A673 (cell line): Measurements from ENCODE around the gene ZEB2. TPM values are rescaled to one million over a fixed set of nuclear protein-coding genes. Genes with fewer than 3 reads are reported as not detected.

Source experiments
- BruUV-seq: library from RNA; stranded (reverse); fragments of 400-500 nt; replicated peaks from 2 replicates; lab custom pipeline; 2021; lab: Mats Ljungman, UMichigan
- CTCF ChIA-PET: fragments of 300-600 bp; sonication (Branson Sonifier 250); formaldehyde crosslinking; loops from one replicate; lab custom pipeline; 2022; ENCODE audit warnings: antibody characterized with exemption; lab: Charles Lee
- POLR2A ChIA-PET: fragments of 300-600 bp; sonication (Branson Sonifier 250); formaldehyde crosslinking; loops from one replicate; lab custom pipeline; 2022; ENCODE audit warnings: antibody characterized with exemption; ENCODE audit not compliant: low non-redundant PET; lab: Charles Lee
- DNase-seq: peaks from one replicate; pipeline ENCODE4 v3.0.0-alpha.2; 2015; ENCODE audit warnings: low spot score
- H3K27ac ChIP-seq: fragments of 200-600 bp; sonication (generic); 2 replicates; pipeline ENCODE4 v1.5.1; 2016; ENCODE audit warnings: mixed run types, low read depth, mild to moderate bottlenecking, mixed read lengths, antibody characterized with exemption, low read length; ENCODE audit not compliant: poor library complexity, severe bottlenecking
- H3K27me3 ChIP-seq: fragments of 200-600 bp; sonication (generic); replicated peaks from 2 replicates; pipeline ENCODE4 v1.6.1; 2017; ENCODE audit warnings: mixed run types, low read depth, mild to moderate bottlenecking, mixed read lengths, antibody characterized with exemption, low read length; ENCODE audit not compliant: insufficient read depth, poor library complexity
- H3K36me3 ChIP-seq: fragments of 200-600 bp; sonication (generic); 2 replicates; pipeline ENCODE4 v1.6.1; 2016; ENCODE audit warnings: mixed run types, mild to moderate bottlenecking, mixed read lengths, antibody characterized with exemption, low read length; ENCODE audit not compliant: insufficient read depth, poor library complexity, severe bottlenecking
- H3K4me1 ChIP-seq: fragments of 200-600 bp; sonication (generic); 2 replicates; pipeline ENCODE4 v1.6.1; 2017; ENCODE audit warnings: mixed run types, mild to moderate bottlenecking, mixed read lengths, antibody characterized with exemption, low read length; ENCODE audit not compliant: insufficient read depth, poor library complexity, severe bottlenecking
- H3K4me3 ChIP-seq: fragments of 200-600 bp; sonication (generic); 2 replicates; pipeline ENCODE4 v1.5.1; 2016; ENCODE audit warnings: low read depth, mixed run types, mild to moderate bottlenecking, mixed read lengths, low read length; ENCODE audit not compliant: poor library complexity, severe bottlenecking
- H3K9me3 ChIP-seq: fragments of 200-600 bp; sonication (generic); 2 replicates; pipeline ENCODE4 v1.6.1; 2016; ENCODE audit warnings: mixed run types, low read depth, mild to moderate bottlenecking, mixed read lengths, antibody characterized with exemption, low read length; ENCODE audit not compliant: poor library complexity, severe bottlenecking
- CTCF ChIP-seq: fragments of 300-800, 200-600 bp; sonication (generic); conservative IDR thresholded peaks from 2 replicates; pipeline ENCODE4 v1.5.1; 2017; ENCODE audit warnings: low read depth, mild to moderate bottlenecking, antibody characterized with exemption, low read length, moderate library complexity, mixed read lengths
- EZH2 ChIP-seq: fragments of 200-600 bp; sonication (generic); IDR thresholded peaks from 2 replicates; pipeline ENCODE4 v1.6.1; 2017; ENCODE audit warnings: borderline replicate concordance, low read depth, mild to moderate bottlenecking, mixed read lengths, antibody characterized with exemption, low read length; ENCODE audit not compliant: poor library complexity, severe bottlenecking
- intact Hi-C: fragments of 100-400 bp; cut with micrococcal nuclease; formaldehyde crosslinking; loops from one replicate; pipeline ENCODE4 v1.10.0; 2022; ENCODE audit not compliant: unreplicated experiment
- total RNA-seq: library from RNA; stranded (reverse); gene quantifications from 2 replicates; pipeline ENCODE4 v1.2.3, GENCODE V29; 2021

ZEB2 gene
- total RNA-seq, 1 experiment from 2014 or later, result 146 TPM

GRCh38 chr2:144522897-144523595 lies 3.1 kb upstream of the ZEB2 start:
- Histone ChIP-seq H3K27me3 (no peaks in the 10 kb centered on the region), H3K9me3 (no peaks in the 10 kb centered on the region), H3K4me3 (peak overlapping the region; percentile 57), H3K36me3 (no peaks in the 10 kb centered on the region), H3K4me1 (peaks cover 29% of the 10 kb centered on the region), H3K27ac (peak overlapping the region; percentile 72)
- ChIA-PET CTCF (no interaction called here), POLR2A (interaction anchor here (0.6 kb wide), 1 partner anchor 275 kb away, joined by 3 read pairs; no protein-coding TSS in a partner anchor)
- DNase-seq, result peak; percentile 32
- no TSS peak for BruUV-seq
- intact Hi-C loops, result loop anchor here (5.0 to 10.0 kb wide), 3 partner anchors 206 to 1229 kb away; no protein-coding TSS in a partner anchor
- TF ChIP-seq EZH2, result no peak
- no peak for TF ChIP-seq CTCF

GRCh38 chr2:144522176-144522896 lies 2.4 kb upstream of the ZEB2 start:
- Histone ChIP-seq H3K4me3 (peak overlapping the region; percentile 57), H3K36me3 (no peaks in the 10 kb centered on the region), H3K27ac (peak overlapping the region; percentile 72), H3K4me1 (peaks cover 29% of the 10 kb centered on the region), H3K9me3 (no peaks in the 10 kb centered on the region), H3K27me3 (no peaks in the 10 kb centered on the region)
- no peak for TF ChIP-seq EZH2
- TF ChIP-seq CTCF, result no peak
- intact Hi-C loops, result loop anchor here (5.0 to 10.0 kb wide), 3 partner anchors 205 to 1230 kb away; no protein-coding TSS in a partner anchor
- ChIA-PET POLR2A (interaction anchor here (0.6 kb wide), 1 partner anchor 817 kb away, joined by 4 read pairs; no protein-coding TSS in a partner anchor), CTCF (no interaction called here)
- no peak for DNase-seq
- BruUV-seq, result no TSS peak

- Histone ChIP-seq H3K4me1 (peaks cover 29% of the 10 kb centered on the region), H3K9me3 (no peaks in the 10 kb centered on the region), H3K36me3 (no peaks in the 10 kb centered on the region), H3K27ac (peak overlapping the region; percentile 85), H3K4me3 (peak overlapping the region; percentile 47), H3K27me3 (no peaks in the 10 kb centered on the region)
- CTCF ChIA-PET, result no interaction called here
- DNase-seq, result peak; percentile 17
- BruUV-seq, result no TSS peak
- POLR2A ChIA-PET, result interaction anchor here (0.6 kb wide), 1 partner anchor 817 kb away, joined by 4 read pairs; no protein-coding TSS in a partner anchor
- TF ChIP-seq CTCF (no peak), EZH2 (no peak)
- intact Hi-C loops, result loop anchor here (2.0 to 10.0 kb wide), 4 partner anchors 204 to 1231 kb away; no protein-coding TSS in a partner anchor
Measured at GRCh38 chr2:144521686-144522085, 1.8 kb upstream of the ZEB2 start.
